ENCODE results near the gene RGS16.

Gene RGS16

DNA sequence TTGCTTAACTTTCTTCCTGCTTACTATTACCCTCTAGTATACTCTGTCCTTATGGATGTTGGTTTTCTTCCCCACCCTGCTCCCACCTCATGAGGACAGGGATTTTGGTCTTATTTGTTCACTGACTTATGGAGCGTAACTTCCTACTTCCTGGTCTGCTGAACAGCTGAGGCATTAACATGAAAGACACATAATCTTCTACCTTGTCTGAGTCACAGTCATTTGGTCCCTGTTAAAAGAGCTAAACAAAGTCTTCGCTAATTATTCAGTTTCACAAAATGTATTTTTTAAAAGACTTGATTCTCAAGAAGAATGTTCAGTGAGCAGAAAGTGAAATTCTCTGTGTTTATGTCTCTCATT, 33.6 kb downstream of the RGS16 start:
- no peak for DNase-seq

DNA sequence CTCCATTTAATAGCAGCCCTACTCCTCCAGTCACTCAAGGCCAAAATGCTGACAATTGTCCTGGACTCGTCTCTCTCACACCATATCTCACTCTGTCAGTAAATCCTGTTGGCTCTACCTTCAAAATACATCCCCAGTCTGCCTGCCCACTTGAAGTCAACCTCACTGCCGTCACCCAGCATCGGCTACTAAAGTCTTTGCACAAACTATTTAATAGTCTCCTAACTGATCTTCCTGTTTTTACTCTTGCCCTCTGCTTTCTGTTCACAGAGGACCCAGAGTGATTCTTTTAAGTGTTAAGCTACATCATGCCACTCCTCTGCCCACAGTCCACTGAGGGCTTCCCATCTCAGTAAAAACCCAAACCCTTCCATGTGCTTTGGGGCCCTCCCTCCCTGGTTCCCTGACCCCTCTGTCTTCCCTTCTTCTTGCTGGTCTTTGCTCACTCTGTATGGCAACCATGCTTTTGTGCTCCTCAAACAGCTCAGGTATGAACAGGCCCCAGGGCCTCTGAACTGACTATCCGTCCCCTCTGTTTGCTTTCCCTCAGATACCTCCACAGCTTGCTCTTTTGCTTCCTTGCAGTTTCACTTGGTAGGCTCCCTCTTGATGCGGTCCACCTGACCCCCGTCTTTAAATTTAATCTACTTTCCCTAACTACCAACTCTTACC, 34.1 kb downstream of the RGS16 start:
- no peak for DNase-seq

DNA sequence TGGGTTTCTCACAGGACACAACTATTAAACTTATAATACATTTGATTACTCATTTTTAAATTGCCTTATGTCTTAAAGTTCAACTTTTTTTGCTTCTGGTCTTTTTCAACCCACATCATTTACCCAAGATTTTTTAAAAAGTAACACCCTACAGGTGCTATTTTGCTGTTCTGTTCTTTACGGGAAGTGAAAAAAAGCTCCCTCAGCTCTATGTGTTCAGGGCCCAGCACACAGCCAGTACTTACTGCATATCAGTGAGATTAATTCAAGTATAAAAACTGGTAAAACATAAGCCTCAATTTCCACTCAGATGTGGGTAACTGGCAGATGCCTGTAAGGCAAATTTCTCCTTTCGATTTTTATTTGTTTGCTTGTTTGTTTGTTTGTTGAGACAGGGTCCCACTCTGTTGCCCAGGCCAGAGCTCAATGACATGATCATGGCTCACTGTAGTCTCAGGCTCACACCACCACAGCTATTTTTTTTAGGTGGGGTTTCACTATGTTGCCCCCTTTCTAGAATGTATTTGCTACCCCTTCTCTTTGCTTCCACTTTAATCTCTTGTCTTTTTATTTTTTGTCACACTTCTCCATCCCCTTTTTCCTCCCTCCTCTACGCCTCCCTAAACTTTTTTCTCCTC, 35.4 kb downstream of the RGS16 start:
- no peak for DNase-seq

DNA sequence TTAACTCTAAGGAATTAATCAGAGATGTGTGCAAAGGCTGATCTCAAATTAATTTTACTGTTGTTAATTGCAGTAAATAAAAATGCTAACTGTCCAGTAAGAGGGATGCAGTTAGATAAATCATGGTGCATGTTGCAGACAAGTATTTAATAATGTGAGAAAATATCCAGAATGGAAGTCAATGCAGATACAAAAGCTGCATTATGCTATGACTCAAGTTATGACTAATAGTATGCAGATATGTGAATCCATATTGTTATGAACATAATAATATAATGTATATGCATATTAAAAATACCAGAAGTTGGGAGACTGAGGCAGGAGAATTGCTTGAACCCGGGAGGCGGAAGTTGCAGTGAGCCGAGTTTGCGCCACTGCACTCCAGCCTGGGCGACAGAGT, 36.6 kb downstream of the RGS16 start:
- DNase-seq, result no peak

DNA sequence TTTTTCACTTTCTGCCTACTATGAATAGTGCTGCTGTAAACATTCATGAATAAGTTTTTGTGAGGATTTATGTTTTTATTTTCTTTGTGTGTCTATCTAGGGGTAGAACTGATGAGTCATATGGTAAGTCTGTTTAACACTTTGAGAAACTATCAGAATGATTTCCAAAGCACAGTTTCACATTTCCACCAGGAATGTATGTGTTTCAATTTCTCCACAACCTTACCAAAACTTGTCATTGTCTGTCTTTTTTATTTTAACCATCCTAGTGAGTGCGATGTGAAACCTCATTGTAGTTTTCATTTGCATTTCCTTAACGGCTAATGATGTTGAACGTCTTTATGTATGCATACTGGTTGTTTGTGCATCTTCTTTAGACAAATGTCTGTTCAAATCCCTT, 38.7 kb downstream of the RGS16 start:
- no peak for DNase-seq

DNA sequence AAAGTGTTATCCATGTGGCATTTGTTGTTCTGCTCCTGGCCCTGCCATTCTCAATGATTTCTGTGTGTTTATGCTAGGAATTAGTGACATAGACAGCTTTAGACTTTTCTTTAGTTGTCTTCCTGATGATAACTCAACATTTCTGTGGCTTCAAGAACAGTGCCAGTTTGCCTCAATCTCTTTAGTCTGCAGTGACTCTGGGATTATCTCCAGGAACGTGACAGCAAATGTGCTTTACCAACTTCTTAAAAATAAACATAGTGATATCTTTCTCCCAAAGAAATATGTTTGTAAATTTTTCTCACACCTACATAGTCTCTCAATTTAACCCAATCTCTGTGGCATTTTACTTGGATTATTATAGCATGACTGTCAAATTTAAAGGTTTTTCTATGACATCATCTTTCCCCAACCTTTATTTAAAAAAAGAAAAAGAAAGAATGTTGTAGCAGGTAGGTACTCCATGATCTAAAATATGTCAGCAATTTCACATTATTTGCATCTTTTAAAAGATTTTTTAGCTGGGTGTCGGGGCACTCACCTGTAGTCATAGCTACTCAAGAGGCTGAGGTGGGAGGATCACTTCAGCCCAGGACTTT, 39.7 kb downstream of the RGS16 start:
- no peak for DNase-seq

DNA sequence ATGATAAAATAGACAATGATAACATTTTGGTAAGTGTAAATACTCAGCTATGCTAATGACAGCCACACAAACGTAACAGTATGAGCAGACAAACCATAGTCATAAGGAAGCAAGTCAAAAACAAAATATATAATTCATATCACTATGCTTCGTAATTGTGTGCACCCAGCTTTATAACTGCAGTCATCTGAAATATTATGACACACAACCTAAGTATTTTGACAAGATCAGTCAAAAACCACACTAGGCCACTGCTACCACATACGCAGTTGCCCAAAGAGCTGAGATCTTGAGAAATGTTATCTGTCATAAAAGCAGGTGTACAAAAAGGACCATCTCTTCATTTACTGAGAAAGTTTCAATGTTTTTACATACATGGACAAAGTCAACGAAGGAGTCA, 41.1 kb downstream of the RGS16 start:
- no peak for DNase-seq

DNA sequence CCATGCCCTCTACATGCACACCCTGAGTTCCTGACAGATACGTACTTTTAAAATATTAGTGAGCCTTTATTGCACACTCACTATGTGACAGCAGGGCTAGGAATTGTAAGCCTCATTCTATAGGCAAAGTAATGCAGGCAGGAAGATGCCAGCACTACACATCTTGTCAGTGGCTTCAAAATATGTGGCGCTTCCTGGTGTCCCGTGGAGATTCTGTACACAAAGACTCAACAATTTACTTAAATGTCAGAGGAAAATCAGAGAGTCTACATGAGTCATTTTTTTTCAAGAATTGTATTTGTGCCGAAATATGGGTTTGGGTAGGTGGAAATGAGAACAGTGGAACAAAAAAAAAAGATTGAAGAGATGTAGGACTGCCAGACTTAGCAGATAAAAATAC, 42.7 kb downstream of the RGS16 start:
- DNase-seq, result no peak

DNA sequence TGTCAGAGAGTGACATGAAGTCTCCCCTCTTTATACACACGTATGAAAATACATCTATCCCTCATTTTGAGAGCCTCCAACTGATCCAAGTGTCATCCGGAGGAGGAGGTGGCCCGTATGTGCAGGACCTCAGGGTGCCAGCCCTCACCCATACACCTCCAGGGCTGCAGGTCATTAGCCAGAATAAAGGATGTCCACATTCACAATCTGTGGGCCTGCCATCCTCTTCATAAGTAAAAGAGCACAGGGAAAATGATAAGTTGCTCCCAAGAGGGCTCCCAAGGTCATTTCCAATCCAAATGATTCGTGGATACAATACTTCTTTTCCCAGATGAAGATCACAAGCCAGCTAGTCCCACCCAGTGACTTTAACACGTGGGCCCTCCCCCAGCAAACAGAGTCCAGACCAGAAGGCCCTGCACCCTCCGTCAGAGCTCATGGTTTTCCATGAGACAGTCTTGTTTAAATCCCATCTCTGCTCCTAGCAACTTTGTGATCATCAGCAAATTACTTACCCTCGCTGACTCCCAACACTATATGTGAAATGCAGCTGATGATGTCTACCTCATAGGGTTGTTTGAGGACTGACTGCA, 43.7 kb downstream of the RGS16 start:
- no peak for DNase-seq

DNA sequence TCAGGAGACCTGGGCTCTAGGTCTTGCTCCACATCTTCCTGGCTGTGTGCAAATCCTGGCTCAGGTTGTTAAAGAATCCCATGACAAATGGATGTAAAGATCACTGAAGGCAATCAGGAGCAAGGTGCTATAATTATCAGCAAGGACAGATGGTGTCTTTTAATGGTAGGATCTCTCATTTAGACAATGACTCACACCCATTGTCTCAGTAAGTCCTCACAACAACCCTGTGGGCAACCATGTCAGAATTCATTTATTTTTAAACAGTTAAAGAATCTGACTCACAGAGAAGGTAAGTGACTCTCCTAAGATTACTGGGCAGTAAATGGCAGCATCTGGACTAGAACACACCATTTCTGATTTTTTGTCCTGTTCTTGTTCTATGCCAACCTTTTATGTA, 47.9 kb downstream of the RGS16 start:
- no peak for DNase-seq

DNA sequence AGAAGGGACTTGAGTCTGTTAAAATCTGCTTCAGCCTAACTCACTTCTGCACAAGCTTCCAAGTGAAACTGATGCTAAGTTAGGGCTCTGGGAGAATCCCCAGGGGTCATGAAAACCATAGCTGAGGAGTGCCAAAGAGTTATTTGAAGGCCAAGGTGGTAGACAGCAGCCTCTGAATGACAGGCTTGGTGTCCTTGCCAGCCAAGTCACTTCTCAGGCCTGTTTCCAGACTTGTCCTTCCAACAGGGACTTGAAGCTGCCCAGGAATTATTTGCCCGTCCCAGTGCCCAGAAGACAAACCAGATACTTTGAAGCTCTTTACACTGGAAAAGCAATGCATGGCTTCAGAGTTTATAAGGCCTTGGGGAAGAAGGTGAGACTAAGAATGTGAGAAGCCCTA, 48.7 kb downstream of the RGS16 start:
- DNase-seq, result no peak

DNA sequence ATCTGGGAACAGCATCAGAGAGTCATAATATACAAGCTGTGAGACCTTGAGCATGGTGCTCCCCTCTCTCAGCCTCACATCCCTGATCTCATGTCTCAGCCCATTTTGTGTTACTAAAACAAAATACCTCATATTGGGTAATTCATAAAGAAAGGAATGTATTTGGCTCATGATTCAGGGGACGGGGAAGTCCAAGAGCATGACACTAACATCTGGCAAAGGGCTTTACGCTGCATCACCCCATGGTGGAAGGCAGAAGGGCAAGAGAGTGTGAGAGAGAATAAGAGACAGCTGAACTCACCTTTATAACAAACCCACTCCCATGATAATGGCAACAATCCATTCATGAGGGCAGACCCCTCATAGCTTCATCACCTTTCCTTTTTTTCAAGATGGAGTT, 51.7 kb downstream of the RGS16 start:
- DNase-seq, result no peak

DNA sequence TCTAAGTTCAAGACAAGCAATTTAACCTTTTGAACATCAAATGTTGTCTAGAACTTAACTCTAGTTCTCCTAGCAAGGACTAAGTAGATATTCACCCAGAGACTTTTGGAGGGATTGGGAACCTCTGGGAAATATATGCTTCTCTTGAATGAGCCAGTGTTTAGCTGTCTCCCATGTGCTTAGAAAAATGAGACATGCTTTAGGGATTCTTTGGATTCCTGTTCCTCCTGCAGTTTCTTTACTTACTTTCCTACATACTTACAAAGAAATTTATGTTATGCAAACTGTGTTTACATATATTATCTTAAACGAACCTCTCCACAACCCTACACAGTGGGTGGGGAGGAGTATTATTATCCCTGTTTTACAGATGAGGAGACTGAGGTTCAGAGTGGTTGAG, 54.4 kb downstream of the RGS16 start:
- DNase-seq, result no peak

DNA sequence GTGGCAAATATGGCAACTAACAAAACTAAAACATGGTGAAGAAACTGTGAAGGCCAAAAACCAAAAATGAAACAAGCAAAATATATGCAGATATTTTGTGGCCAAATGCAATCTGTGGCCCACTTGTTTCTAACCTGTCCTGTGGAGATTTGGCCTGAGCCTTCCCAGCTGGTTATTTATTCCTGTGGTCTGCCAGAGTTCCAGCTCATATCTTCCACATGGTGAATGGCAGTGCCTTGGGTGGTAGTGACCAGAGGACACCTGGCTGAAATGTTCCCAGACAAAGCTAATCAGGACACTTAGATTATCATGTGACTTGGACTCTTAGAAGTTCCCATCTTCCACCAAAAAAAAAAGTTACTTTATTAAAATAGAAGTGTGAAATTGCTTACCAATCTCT, 54.8 kb downstream of the RGS16 start:
- no peak for DNase-seq

Data from activated T-cell treated with anti-CD3 and anti-CD28 coated beads for 4 hours (primary cell).